Ascending aorta (tissue), 2 donors: ENCODE results near the gene CABP1. TPM values are rescaled to one million over a fixed set of nuclear protein-coding genes. Genes with fewer than 3 reads are reported as not detected.

Source experiments
- DNase-seq, 2 donors: peaks; one replicate each; pipeline ENCODE4 v3.0.0-alpha.2; 2019; ENCODE audit warnings: low spot score in 2 of 2
- H3K27ac ChIP-seq, 2 donors: fragments of 200-600 bp; sonication (generic); one replicate each; pipeline ENCODE4 v1.5.1; 2016 to 2017; ENCODE audit warnings: mild to moderate bottlenecking in 1 of 2
- H3K27me3 ChIP-seq: fragments of 200-600 bp; sonication (generic); one replicate; pipeline ENCODE4 v1.5.1; 2017
- H3K36me3 ChIP-seq, 2 donors: fragments of 200-600 bp; sonication (generic); one replicate each; pipeline ENCODE4 v1.5.1; 2016
- H3K4me1 ChIP-seq, 2 donors: fragments of 200-600 bp; sonication (generic); one replicate each; pipeline ENCODE4 v1.5.1; 2016 to 2017; ENCODE audit warnings: mild to moderate bottlenecking in 1 of 2
- H3K4me3 ChIP-seq, 2 donors: fragments of 200-600 bp; sonication (generic); one replicate each; pipeline ENCODE4 v1.5.1; 2016 to 2017; ENCODE audit warnings: mild to moderate bottlenecking in 1 of 2
- H3K9me3 ChIP-seq, 2 donors: fragments of 200-600 bp; sonication (generic); one replicate each; pipeline ENCODE4 v1.5.1; 2016
- intact Hi-C: fragments of 100-400 bp; cut with DNase I; formaldehyde crosslinking; loops from one replicate; pipeline ENCODE4 v1.15.1; 2023
- total RNA-seq: library from RNA; depleted of rRNA; stranded (reverse); fragments of >200 nt; gene quantifications from one replicate; pipeline ENCODE4 v1.1.0, GENCODE V29; 2016
- TF ChIP-seq, protein P1 (sequence below), 3 experiments: fragments of 200-600 bp in 2 of 3; fragments of 450-650 bp in 1 of 3; sonication (generic) in 2 of 3; IDR thresholded peaks; one replicate each; pipeline ENCODE4 v1.5.1; 2016 to 2019; ENCODE audit warnings: antibody characterized with exemption in 3 of 3, mild to moderate bottlenecking in 1 of 3, moderate library complexity in 1 of 3

The CABP1 gene
- total RNA-seq, 1 donor from 2014 or later = 0.32 TPM

- TF ChIP-seq, protein P1, sequence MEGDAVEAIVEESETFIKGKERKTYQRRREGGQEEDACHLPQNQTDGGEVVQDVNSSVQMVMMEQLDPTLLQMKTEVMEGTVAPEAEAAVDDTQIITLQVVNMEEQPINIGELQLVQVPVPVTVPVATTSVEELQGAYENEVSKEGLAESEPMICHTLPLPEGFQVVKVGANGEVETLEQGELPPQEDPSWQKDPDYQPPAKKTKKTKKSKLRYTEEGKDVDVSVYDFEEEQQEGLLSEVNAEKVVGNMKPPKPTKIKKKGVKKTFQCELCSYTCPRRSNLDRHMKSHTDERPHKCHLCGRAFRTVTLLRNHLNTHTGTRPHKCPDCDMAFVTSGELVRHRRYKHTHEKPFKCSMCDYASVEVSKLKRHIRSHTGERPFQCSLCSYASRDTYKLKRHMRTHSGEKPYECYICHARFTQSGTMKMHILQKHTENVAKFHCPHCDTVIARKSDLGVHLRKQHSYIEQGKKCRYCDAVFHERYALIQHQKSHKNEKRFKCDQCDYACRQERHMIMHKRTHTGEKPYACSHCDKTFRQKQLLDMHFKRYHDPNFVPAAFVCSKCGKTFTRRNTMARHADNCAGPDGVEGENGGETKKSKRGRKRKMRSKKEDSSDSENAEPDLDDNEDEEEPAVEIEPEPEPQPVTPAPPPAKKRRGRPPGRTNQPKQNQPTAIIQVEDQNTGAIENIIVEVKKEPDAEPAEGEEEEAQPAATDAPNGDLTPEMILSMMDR (IDR thresholded peaks at IDR 0.05) = no peak
- intact Hi-C loops = loop anchor here (2.0 kb wide), 1 partner anchor 16 kb away; no protein-coding TSS in a partner anchor
- H3K36me3 ChIP-seq = no peaks in the 10 kb centered on the region
- DNase-seq = peak; percentile 19 to 79
- no peaks in the 10 kb centered on the region for H3K9me3 ChIP-seq
- H3K4me3 ChIP-seq = no peak overlapping the region
- no peaks in the 10 kb centered on the region for H3K27me3 ChIP-seq
- peaks cover 15 to 30% of the 10 kb centered on the region in 2 donors for H3K4me1 ChIP-seq
- H3K27ac ChIP-seq = peak overlapping the region; percentile 81 to 89
These were observed 12.4 kb downstream of the CABP1 start for GRCh38 chr12:120652656-120653435.

GRCh38 chr12:120653611-120654010 is 13.2 kb downstream of the CABP1 start:
- DNase-seq = no peak
- Histone ChIP-seq H3K36me3 (no peaks in the 10 kb centered on the region), H3K4me3 (no peak overlapping the region), H3K27ac (peak overlapping the region; percentile 81 to 89), H3K4me1 (peaks cover 13 to 28% of the 10 kb centered on the region in 2 donors), H3K9me3 (no peaks in the 10 kb centered on the region), H3K27me3 (no peaks in the 10 kb centered on the region)
- intact Hi-C loops = loop anchor here (1.0 to 2.0 kb wide), 2 partner anchors 15 to 33 kb away; no protein-coding TSS in a partner anchor
- TF ChIP-seq, protein P1 (IDR thresholded peaks at IDR 0.05) = no peak

GRCh38 chr12:120654656-120655055 is 14.2 kb downstream of the CABP1 start:
- Histone ChIP-seq H3K27ac (peak overlapping the region; percentile 81 to 89), H3K4me1 (peaks cover 11 to 28% of the 10 kb centered on the region in 2 donors), H3K36me3 (no peaks in the 10 kb centered on the region), H3K9me3 (no peaks in the 10 kb centered on the region), H3K27me3 (no peaks in the 10 kb centered on the region), H3K4me3 (no peak overlapping the region)
- peak in 1 of 2 donors; percentile 86 for DNase-seq
- TF ChIP-seq, protein P1 (IDR thresholded peaks at IDR 0.05) = no peak
- intact Hi-C loops = loop anchor here (1.0 kb wide), 1 partner anchor 32 kb away; no protein-coding TSS in a partner anchor

DNA sequence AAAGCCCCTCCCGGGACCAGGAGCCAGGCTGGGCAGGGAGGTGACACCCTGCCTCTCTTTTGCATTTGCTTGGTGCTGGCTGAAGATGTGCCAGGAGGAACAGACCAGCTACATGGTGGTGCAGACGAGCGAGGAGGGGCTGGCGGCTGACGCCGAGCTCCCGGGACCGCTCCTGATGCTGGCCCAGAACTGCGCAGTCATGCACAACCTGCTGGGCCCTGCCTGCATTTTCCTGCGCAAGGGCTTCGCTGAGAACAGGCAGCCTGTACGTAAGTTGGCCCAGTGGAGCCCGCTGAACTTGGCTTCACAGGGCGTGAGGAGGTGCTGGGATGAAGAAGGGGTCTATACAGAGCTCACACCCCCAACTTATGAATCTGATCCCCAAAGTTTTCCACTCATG is 15.6 kb downstream of the CABP1 start:
- TF ChIP-seq, protein P1 (IDR thresholded peaks at IDR 0.05) = no peak
- intact Hi-C loops = no loop called here
- H3K4me1 ChIP-seq = peaks cover 11 to 28% of the 10 kb centered on the region in 2 donors
- DNase-seq = no peak
- no peaks in the 10 kb centered on the region for H3K9me3 ChIP-seq
- no peaks in the 10 kb centered on the region for H3K27me3 ChIP-seq
- no peak overlapping the region for H3K4me3 ChIP-seq
- no peaks in the 10 kb centered on the region for H3K36me3 ChIP-seq
- H3K27ac ChIP-seq = no peak overlapping the region

DNA sequence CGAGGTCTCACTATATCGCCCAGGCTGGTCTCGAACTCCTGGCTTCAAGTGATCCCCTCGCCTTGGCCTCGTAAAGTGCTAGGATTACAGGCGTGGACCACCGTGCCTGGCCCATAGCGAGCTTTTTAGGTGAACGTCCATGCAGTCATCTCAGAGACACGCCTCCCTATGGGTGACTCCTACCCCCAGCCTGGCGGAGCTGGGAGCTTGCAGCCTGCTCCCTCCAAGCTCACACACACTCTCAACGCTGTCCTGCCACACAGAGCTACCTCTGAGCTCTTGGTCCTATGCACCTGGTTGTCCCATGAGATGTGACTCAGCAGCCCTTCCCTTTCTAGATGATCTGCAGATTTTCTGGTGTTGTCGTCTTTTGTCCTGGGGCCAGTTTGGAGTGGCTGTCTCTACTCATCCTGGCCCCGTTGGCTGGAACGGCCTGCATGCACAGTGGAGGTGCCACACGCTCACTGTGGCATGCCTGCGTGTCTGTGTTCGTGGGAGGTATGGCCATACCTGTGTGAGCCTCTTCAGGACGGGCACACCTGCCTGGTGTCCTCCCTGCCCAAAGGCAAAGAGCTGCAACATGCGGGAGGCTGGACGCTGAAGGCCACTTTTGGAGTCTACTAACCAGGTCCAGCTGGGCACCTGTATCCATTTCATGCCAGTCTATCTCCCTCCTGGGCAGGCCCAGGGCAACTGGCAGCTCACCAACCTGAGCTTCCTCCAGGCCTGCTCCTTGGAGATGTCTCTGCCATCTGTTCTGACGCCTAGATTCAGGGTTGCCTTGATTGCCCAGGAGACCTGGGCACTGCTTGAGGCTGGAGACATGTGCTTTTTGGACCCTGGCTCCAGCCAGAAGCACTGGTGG is 18.1 kb downstream of the CABP1 start:
- intact Hi-C loops = no loop called here
- TF ChIP-seq, protein P1 (IDR thresholded peaks at IDR 0.05) = no peak
- Histone ChIP-seq H3K36me3 (no peaks in the 10 kb centered on the region), H3K9me3 (no peaks in the 10 kb centered on the region), H3K4me3 (no peak overlapping the region), H3K4me1 (peaks cover 11% of the 10 kb centered on the region in 2 donors), H3K27me3 (no peaks in the 10 kb centered on the region), H3K27ac (no peak overlapping the region)
- no peak for DNase-seq
